ENCODE data around the gene C1orf21. TPM values are rescaled to one million over a fixed set of nuclear protein-coding genes. Genes with fewer than 3 reads are reported as not detected.

C1orf21 gene
- total and polyA plus RNA-seq, 2 of the 4 experiments (the other 2 are of a cell fraction): 6.4 to 9.9 TPM

- no peak overlapping the region for H2AK9ac ChIP-seq (replicated peaks; ENCODE audit: low read depth, low read length, poor library complexity)
- ChIA-PET CTCF (no interaction called here), POLR2A (ENCODE audit: unreplicated experiment) (no interaction called here)
- DNase-seq (no peak), ATAC-seq (ENCODE audit: low read depth) (no peak)
- no peaks in the 10 kb centered on the region for H3K4me1 ChIP-seq (ENCODE audit: control insufficient read depth, insufficient read depth, low read length)
- H3K4ac ChIP-seq (ENCODE audit: low read depth, low read length): no peak overlapping the region
- H3K23ac ChIP-seq (ENCODE audit: low read depth, low read length): no peak overlapping the region
- in situ Hi-C loops (cut with MboI; ENCODE audit: low sequenced_read_pairs): loop anchor here (25.0 kb wide), 1 partner anchor 996 kb away; the partner anchor contains the start of gene APOBEC4
- intact Hi-C loops (cut with micrococcal nuclease): no loop called here
- no peaks in the 10 kb centered on the region for H3K9me1 ChIP-seq (ENCODE audit: insufficient read depth, low read length)
- H2BK5ac ChIP-seq (ENCODE audit: low read depth, low read length, poor library complexity, severe bottlenecking): no peak overlapping the region
- H3K36me3 ChIP-seq (ENCODE audit: control insufficient read depth, insufficient read depth, low read length): no peaks in the 10 kb centered on the region
- no peak overlapping the region for H3K14ac ChIP-seq (replicated peaks; ENCODE audit: low read depth, low read length)
- WGBS, 2 experiments (ENCODE audit: extremely low coverage in 2 of 2, insufficient read length in 1 of 2): no CpG with 5 or more reads among the region's 2 CpGs
- H3K27me3 ChIP-seq (ENCODE audit: control insufficient read depth, insufficient read depth, low read length): peaks cover 5% of the 10 kb centered on the region; the same call in 1 of the 2 replicates
- H3K9ac ChIP-seq (ENCODE audit: low read depth, low read length): no peak overlapping the region
- no peak overlapping the region for H4K5ac ChIP-seq (ENCODE audit: low read depth, low read length)
- H4K8ac ChIP-seq (ENCODE audit: low read depth in 2 of 2, low read length in 2 of 2): no peak overlapping the region
- H3K9me3 ChIP-seq (ENCODE audit: control insufficient read depth, insufficient read depth, low read length): no peaks in the 10 kb centered on the region
- no peak overlapping the region for H2AFZ ChIP-seq (replicated peaks; ENCODE audit: low read length, poor library complexity)
- no peak overlapping the region for H2BK120ac ChIP-seq (ENCODE audit: low read depth, low read length)
- H2BK20ac ChIP-seq (ENCODE audit: low read depth, low read length): no peak overlapping the region
- H3K27ac ChIP-seq (ENCODE audit: insufficient read depth, low read length): no peak overlapping the region
- dilution Hi-C loops (cut with HindIII; ENCODE audit: low sequenced_read_pairs, unreplicated experiment): no loop called here
- H4K20me1 ChIP-seq (ENCODE audit: insufficient read depth, low read length): no peaks in the 10 kb centered on the region
- no peak overlapping the region for H3K18ac ChIP-seq (ENCODE audit: low read depth, low read length)
- no TSS peak for BruUV-seq (replicated peaks)
- H2BK15ac ChIP-seq (ENCODE audit: low read depth, low read length): no peak overlapping the region
- H4K91ac ChIP-seq (ENCODE audit: insufficient read depth, low read depth, low read length): no peak overlapping the region
- TF ChIP-seq USF2 (IDR thresholded peaks at IDR 0.05; ENCODE audit: low read depth, low read length) (no peak), RAD21 (IDR thresholded peaks at IDR 0.05; ENCODE audit: low read length) (no peak), ELK1 (IDR thresholded peaks at IDR 0.05; ENCODE audit: borderline replicate concordance, low read depth, low read length) (no peak), CHD1 (IDR thresholded peaks at IDR 0.05; ENCODE audit: low read depth, low read length) (no peak), MAFK (IDR thresholded peaks at IDR 0.05; ENCODE audit: low read depth, low read length) (no peak), MXI1 (IDR thresholded peaks at IDR 0.05; ENCODE audit: borderline replicate concordance, low read depth, low read length) (no peak), MAZ (IDR thresholded peaks at IDR 0.05; ENCODE audit: borderline replicate concordance, low read depth, low read length) (no peak), SMC3 (IDR thresholded peaks at IDR 0.05; ENCODE audit: low read depth, low read length) (no peak), NFE2L2 (IDR thresholded peaks at IDR 0.05; ENCODE audit: low read depth, low read length) (no peak), CTCF (conservative IDR thresholded peaks at IDR 0.05; ENCODE audit: low read depth, low read length) (no peak), CEBPB (IDR thresholded peaks at IDR 0.05; ENCODE audit: low read depth, low read length) (no peak), POLR2A (IDR thresholded peaks at IDR 0.05; ENCODE audit: low read depth, low read length) (no peak), RCOR1 (IDR thresholded peaks at IDR 0.05; ENCODE audit: insufficient replicate concordance, low read length) (no peak), BHLHE40 (IDR thresholded peaks at IDR 0.05; ENCODE audit: low read depth, low read length) (no peak), RFX5 (IDR thresholded peaks at IDR 0.05; ENCODE audit: low read depth, low read length) (no peak)
- no peaks in the 10 kb centered on the region for H3K79me1 ChIP-seq (ENCODE audit: low read depth in 1 of 2, low read length in 2 of 2)
- no peak overlapping the region for H2AK5ac ChIP-seq (ENCODE audit: low read depth, low read length)
- no peak overlapping the region for H3K56ac ChIP-seq (ENCODE audit: extremely low read depth, insufficient read depth, low read length)
- H3K4me2 ChIP-seq (ENCODE audit: low read depth, low read length): no peak overlapping the region
- no peak overlapping the region for H3K4me3 ChIP-seq (ENCODE audit: insufficient read depth, low read depth, low read length)
Measured at GRCh38 chr1:184658055-184658454, 271.2 kb downstream of the C1orf21 start.
